ENCODE data around the gene DOK6.

The DOK6 gene

GRCh38 chr18:69703461-69703860, 302.8 kb downstream of the DOK6 start:
- TF ChIP-seq CTCF (IDR thresholded peaks at IDR 0.05; ENCODE audit: control insufficient read depth, insufficient read depth, low read depth, low read length, missing control alignments) = no peak
- DNase-seq (ENCODE audit: low read depth) = no peak
- no peak overlapping the region for H3K4me3 ChIP-seq (ENCODE audit: control insufficient read depth, low read depth, low read length)

GRCh38 chr18:69705987-69706386, 305.3 kb downstream of the DOK6 start:
- H3K4me3 ChIP-seq (ENCODE audit: control insufficient read depth, low read depth, low read length) = no peak overlapping the region
- no peak for TF ChIP-seq CTCF (IDR thresholded peaks at IDR 0.05; ENCODE audit: control insufficient read depth, insufficient read depth, low read depth, low read length, missing control alignments)
- no peak for DNase-seq (ENCODE audit: low read depth)

GRCh38 chr18:69708844-69709243, 308.2 kb downstream of the DOK6 start:
- H3K4me3 ChIP-seq (ENCODE audit: control insufficient read depth, low read depth, low read length) = no peak overlapping the region
- no peak for DNase-seq (ENCODE audit: low read depth)
- no peak for TF ChIP-seq CTCF (IDR thresholded peaks at IDR 0.05; ENCODE audit: control insufficient read depth, insufficient read depth, low read depth, low read length, missing control alignments)

GRCh38 chr18:69715191-69715795, 314.6 kb downstream of the DOK6 start:
- TF ChIP-seq CTCF (IDR thresholded peaks at IDR 0.05; ENCODE audit: control insufficient read depth, insufficient read depth, low read depth, low read length, missing control alignments) = no peak
- no peak for DNase-seq (ENCODE audit: low read depth)
- H3K4me3 ChIP-seq (ENCODE audit: control insufficient read depth, low read depth, low read length) = no peak overlapping the region

- no peak for TF ChIP-seq CTCF (IDR thresholded peaks at IDR 0.05; ENCODE audit: control insufficient read depth, insufficient read depth, low read depth, low read length, missing control alignments)
- H3K4me3 ChIP-seq (ENCODE audit: control insufficient read depth, low read depth, low read length) = no peak overlapping the region
- DNase-seq (ENCODE audit: low read depth) = no peak
These were observed 316.9 kb downstream of the DOK6 start for GRCh38 chr18:69717586-69717985.

GRCh38 chr18:69718912-69719547, 318.3 kb downstream of the DOK6 start:
- no peak for DNase-seq (ENCODE audit: low read depth)
- H3K4me3 ChIP-seq (ENCODE audit: control insufficient read depth, low read depth, low read length) = no peak overlapping the region
- no peak for TF ChIP-seq CTCF (IDR thresholded peaks at IDR 0.05; ENCODE audit: control insufficient read depth, insufficient read depth, low read depth, low read length, missing control alignments)

All from AG09309 (cell line).